Gastroesophageal sphincter (tissue), 4 donors: ENCODE data around the gene EFTUD2. TPM values are rescaled to one million over a fixed set of nuclear protein-coding genes. Genes with fewer than 3 reads are reported as not detected.

ENCODE experiments used
- ATAC-seq: fragments of 150-250 bp; one replicate; pipeline ENCODE4 v1.9.1; 2016; ENCODE audit warnings: mild to moderate bottlenecking, moderate library complexity
- H3K27ac ChIP-seq, 4 donors: fragments of 200-600 bp; sonication (generic) in 3 of 4; 1 replicate in 3 of 4; 2 replicates in 1 of 4; pipeline ENCODE4 v1.5.1; 2016 to 2019
- H3K27me3 ChIP-seq: fragments of 200-600 bp; sonication (generic); one replicate; pipeline ENCODE4 v1.5.1; 2019
- H3K36me3 ChIP-seq, 2 donors: fragments of 200-600 bp; sonication (generic); one replicate each; pipeline ENCODE4 v1.5.1; 2019; ENCODE audit warnings: control low read depth in 1 of 2
- H3K4me1 ChIP-seq, 3 donors: fragments of 200-600 bp; sonication (generic); 1 replicate in 2 of 3; 2 replicates in 1 of 3; pipeline ENCODE4 v1.5.1; 2016 to 2019; ENCODE audit warnings: control low read depth in 2 of 3
- H3K4me3 ChIP-seq, 2 donors: fragments of 200-600 bp; sonication (generic); one replicate each; pipeline ENCODE4 v1.5.1; 2019; ENCODE audit warnings: mild to moderate bottlenecking in 1 of 2, moderate library complexity in 1 of 2
- H3K9me3 ChIP-seq, 3 donors: fragments of 200-600 bp; sonication (generic); one replicate each; pipeline ENCODE4 v1.5.1; 2017 to 2019; ENCODE audit warnings: control low read depth in 2 of 3
- EP300 ChIP-seq: sonication (generic); formaldehyde crosslinking; IDR thresholded peaks from one replicate; pipeline ENCODE4 v1.6.1; 2017; ENCODE audit warnings: antibody characterized with exemption, mild to moderate bottlenecking
- POLR2A ChIP-seq, 2 donors: fragments of 450-650 bp; IDR thresholded peaks; one replicate each; pipeline ENCODE4 v1.6.1; 2017; ENCODE audit warnings: antibody characterized with exemption in 2 of 2, mild to moderate bottlenecking in 2 of 2, moderate library complexity in 1 of 2
- POLR2AphosphoS5 ChIP-seq: sonication (generic); formaldehyde crosslinking; IDR thresholded peaks from one replicate; pipeline ENCODE4 v1.6.1; 2017; ENCODE audit warnings: antibody characterized with exemption
- WGBS, 2 donors: methylation state at CpG; one replicate each; pipeline ENCODE4 v1.1.5; 2018; ENCODE audit warnings: low coverage in 1 of 2; 5-methylcytosine and 5-hydroxymethylcytosine counted together
- small RNA-seq, 4 donors: library from RNA; depleted of rRNA; stranded (forward); fragments of <200 nt; gene quantifications; one replicate each; pipeline ENCODE3, GENCODE V24; 2016
- total RNA-seq, 4 donors: library from RNA; depleted of rRNA; stranded (reverse); fragments of >200 nt; gene quantifications; one replicate each; pipeline ENCODE4 v1.1.0, GENCODE V29; 2016
- TF ChIP-seq, protein P1 (sequence below), 4 experiments: fragments of 200-600 bp in 2 of 4; fragments of 450-650 bp in 2 of 4; sonication (generic) in 1 of 4; IDR thresholded peaks; one replicate each; pipeline ENCODE4 v1.5.1; 2017 to 2019; ENCODE audit warnings: antibody characterized with exemption in 4 of 4, mild to moderate bottlenecking in 2 of 4, moderate library complexity in 2 of 4

EFTUD2 gene
- total RNA-seq, 4 donors from 2014 or later: 45.1 to 71.2 (median 57.8) TPM

- peaks cover 8 to 81% (median 10%) of the 10 kb centered on the region in 3 donors for H3K4me1 ChIP-seq
- ATAC-seq: peak; percentile 43
Measured at GRCh38 chr17:44801880-44802279, 97.4 kb downstream of the EFTUD2 start.

More at GRCh38 chr17:44801880-44802279, 97.4 kb downstream of the EFTUD2 start:
- TF ChIP-seq POLR2A (IDR thresholded peaks at IDR 0.05) (no peak), POLR2AphosphoS5 (peak; percentile 55), EP300 (no peak)
- TF ChIP-seq, protein P1, sequence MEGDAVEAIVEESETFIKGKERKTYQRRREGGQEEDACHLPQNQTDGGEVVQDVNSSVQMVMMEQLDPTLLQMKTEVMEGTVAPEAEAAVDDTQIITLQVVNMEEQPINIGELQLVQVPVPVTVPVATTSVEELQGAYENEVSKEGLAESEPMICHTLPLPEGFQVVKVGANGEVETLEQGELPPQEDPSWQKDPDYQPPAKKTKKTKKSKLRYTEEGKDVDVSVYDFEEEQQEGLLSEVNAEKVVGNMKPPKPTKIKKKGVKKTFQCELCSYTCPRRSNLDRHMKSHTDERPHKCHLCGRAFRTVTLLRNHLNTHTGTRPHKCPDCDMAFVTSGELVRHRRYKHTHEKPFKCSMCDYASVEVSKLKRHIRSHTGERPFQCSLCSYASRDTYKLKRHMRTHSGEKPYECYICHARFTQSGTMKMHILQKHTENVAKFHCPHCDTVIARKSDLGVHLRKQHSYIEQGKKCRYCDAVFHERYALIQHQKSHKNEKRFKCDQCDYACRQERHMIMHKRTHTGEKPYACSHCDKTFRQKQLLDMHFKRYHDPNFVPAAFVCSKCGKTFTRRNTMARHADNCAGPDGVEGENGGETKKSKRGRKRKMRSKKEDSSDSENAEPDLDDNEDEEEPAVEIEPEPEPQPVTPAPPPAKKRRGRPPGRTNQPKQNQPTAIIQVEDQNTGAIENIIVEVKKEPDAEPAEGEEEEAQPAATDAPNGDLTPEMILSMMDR (IDR thresholded peaks at IDR 0.05): peak in 1 of 4 experiments; percentile 31
- Histone ChIP-seq H3K4me3 (no peak overlapping the region), H3K36me3 (peaks cover 0 to 10% of the 10 kb centered on the region in 2 donors), H3K27me3 (no peaks in the 10 kb centered on the region), H3K9me3 (no peaks in the 10 kb centered on the region), H3K27ac (peak overlapping the region; percentile 48 to 90 (median 85))
- WGBS, 2 donors: 43 to 44% methylated on average over 5 of the region's 5 CpGs

Small RNA genes within 50 kb of the gene (small RNA-seq; reads per million reads assigned to genes)
- gene CCDC103 (0 reads per million in 4 donors), gene MIR6783 (0 reads per million in 4 donors), gene RN7SL405P (0 reads per million in 4 donors)

Other genes with a start within 250 kb of the EFTUD2 start
- under 1 TPM in 2 of 4 donors, not detected in 2; 0.12 to 0.47 TPM for gene MEIOC, start 243.0 kb downstream of the EFTUD2 start, total RNA-seq
- gene CCDC43, start 209.7 kb downstream of the EFTUD2 start, total RNA-seq: 10 to 100 TPM; 16.7 to 21.0 (median 18.6) TPM
- 1 to 10 TPM in 3 of 4 donors, under 1 TPM in 1; 0.96 to 7.2 (median 3.9) TPM for gene DBF4B, start 190.8 kb downstream of the EFTUD2 start, total RNA-seq
- 1 to 10 TPM in 3 of 4 donors, under 1 TPM in 1; 0.10 to 4.2 (median 1.3) TPM for gene ADAM11, start 140.5 kb downstream of the EFTUD2 start, total RNA-seq
- gene GJC1, start 69.2 kb downstream of the EFTUD2 start, total RNA-seq: 10 to 100 TPM; 28.2 to 78.3 (median 44.5) TPM
- 1 to 10 TPM; 1.1 to 2.5 (median 1.5) TPM for gene HIGD1B, start 51.6 kb downstream of the EFTUD2 start, total RNA-seq
- gene GFAP, start 16.1 kb upstream of the EFTUD2 start, total RNA-seq: 1 to 10 TPM in 2 of 4 donors, under 1 TPM in 1, not detected in 1; 0.77 to 3.8 (median 1.1) TPM
- gene KIF18B, start 48.3 kb upstream of the EFTUD2 start, total RNA-seq: under 1 TPM in 3 of 4 donors, not detected in 1; 0.08 to 0.35 (median 0.27) TPM
- gene C1QL1, start 68.9 kb upstream of the EFTUD2 start, total RNA-seq: 1 to 10 TPM; 4.1 to 7.1 (median 5.0) TPM
- gene DCAKD, start 152.2 kb upstream of the EFTUD2 start, total RNA-seq: 10 to 100 TPM; 50.3 to 68.2 (median 58.0) TPM
- gene NMT1, start 161.9 kb upstream of the EFTUD2 start, total RNA-seq: 100 to 1,000 TPM in 1 of 4 donors, 10 to 100 TPM in 3; 63.5 to 129 (median 69.1) TPM
- 100 to 1,000 TPM in 2 of 4 donors, 10 to 100 TPM in 2; 50.4 to 147 (median 81.8) TPM for gene PLCD3, start 233.1 kb upstream of the EFTUD2 start, total RNA-seq
- gene ACBD4, start 236.2 kb upstream of the EFTUD2 start, total RNA-seq: 10 to 100 TPM; 15.0 to 28.8 (median 23.5) TPM
- gene HEXIM1, start 249.0 kb upstream of the EFTUD2 start, total RNA-seq: 10 to 100 TPM; 48.3 to 56.3 (median 53.8) TPM